Fibroblast of skin of abdomen (primary cell): Measurements from ENCODE around the gene CHSY1. TPM values are rescaled to one million over a fixed set of nuclear protein-coding genes. Genes with fewer than 3 reads are reported as not detected.
"Not testable (repeated sequence)": the region's sequence is repeated elsewhere in the genome, so short reads cannot be mapped to it uniquely, and the experiment has no call there.

Experiments
- DNase-seq: peaks from one replicate; pipeline ENCODE4 v3.0.0-alpha.2; 2013
- polyA plus RNA-seq, 2 experiments: library from polyadenylated mRNA; unstranded; fragments of 120-200 nt; gene quantifications; one replicate each; pipeline ENCODE4 v1.2.1, GENCODE V29; 2013; ENCODE audit not compliant: insufficient read length in 2 of 2

CHSY1 gene, protein sequence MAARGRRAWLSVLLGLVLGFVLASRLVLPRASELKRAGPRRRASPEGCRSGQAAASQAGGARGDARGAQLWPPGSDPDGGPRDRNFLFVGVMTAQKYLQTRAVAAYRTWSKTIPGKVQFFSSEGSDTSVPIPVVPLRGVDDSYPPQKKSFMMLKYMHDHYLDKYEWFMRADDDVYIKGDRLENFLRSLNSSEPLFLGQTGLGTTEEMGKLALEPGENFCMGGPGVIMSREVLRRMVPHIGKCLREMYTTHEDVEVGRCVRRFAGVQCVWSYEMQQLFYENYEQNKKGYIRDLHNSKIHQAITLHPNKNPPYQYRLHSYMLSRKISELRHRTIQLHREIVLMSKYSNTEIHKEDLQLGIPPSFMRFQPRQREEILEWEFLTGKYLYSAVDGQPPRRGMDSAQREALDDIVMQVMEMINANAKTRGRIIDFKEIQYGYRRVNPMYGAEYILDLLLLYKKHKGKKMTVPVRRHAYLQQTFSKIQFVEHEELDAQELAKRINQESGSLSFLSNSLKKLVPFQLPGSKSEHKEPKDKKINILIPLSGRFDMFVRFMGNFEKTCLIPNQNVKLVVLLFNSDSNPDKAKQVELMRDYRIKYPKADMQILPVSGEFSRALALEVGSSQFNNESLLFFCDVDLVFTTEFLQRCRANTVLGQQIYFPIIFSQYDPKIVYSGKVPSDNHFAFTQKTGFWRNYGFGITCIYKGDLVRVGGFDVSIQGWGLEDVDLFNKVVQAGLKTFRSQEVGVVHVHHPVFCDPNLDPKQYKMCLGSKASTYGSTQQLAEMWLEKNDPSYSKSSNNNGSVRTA
- polyA plus RNA-seq (2013, experiment 1 of 2; ENCODE audit: insufficient read length): 39.4 TPM
- 37.8 TPM for polyA plus RNA-seq (2013, experiment 2 of 2; ENCODE audit: insufficient read length)

DNA sequence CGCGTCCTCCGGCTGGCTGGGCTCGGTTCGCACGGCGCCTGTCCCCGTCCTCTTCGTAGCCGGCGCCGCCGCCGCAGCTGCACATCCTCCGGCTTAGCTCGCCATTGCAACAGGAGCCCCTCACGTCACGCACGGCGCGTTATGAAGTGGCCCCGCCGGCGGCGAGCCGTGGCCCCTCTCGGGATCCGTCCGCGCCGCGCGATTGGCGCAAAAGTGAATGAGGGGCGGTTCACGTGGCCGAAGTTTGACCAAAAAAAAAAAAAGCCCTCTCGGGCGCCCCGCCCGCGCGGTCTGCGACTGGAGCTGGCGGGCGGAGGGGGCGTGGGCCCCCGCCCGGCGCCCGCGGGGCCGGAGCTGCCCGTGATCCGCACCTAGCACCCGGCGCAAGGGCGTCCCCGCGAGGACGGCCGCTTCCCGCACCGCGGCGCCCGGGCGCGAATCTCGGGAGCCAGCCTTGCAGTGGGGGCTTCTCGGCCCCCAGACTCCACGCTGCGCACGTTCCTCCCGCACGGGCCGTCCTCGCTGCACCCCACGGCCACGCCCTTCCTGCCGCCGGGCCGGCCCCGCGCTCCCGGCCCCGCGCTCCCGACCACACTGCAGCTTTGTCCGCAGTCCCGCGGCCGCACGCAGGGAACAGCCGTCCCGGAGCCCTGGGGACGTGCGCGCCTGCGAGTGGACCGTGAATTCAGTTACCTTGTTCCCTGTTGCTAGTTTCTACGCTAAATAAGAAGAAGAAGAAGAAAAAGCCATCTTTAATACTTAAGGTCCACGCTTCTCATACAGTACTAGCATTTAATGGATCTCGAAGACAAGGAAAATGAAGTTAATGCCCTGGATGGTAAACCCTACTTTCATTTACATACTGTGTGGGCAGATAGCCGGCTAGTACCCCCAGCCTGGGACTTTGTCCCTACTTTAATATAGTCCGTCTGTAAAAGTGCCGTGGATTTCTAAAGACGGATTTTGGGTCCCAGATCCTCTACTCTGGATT is at the start of gene CHSY1:
TSS of gene CHSY1 (minus strand) at position 219 of the 991 bp plus-strand sequence. CDS start 592 bp downstream, outside the sequence.
- DNase-seq: peak; percentile 95

DNA sequence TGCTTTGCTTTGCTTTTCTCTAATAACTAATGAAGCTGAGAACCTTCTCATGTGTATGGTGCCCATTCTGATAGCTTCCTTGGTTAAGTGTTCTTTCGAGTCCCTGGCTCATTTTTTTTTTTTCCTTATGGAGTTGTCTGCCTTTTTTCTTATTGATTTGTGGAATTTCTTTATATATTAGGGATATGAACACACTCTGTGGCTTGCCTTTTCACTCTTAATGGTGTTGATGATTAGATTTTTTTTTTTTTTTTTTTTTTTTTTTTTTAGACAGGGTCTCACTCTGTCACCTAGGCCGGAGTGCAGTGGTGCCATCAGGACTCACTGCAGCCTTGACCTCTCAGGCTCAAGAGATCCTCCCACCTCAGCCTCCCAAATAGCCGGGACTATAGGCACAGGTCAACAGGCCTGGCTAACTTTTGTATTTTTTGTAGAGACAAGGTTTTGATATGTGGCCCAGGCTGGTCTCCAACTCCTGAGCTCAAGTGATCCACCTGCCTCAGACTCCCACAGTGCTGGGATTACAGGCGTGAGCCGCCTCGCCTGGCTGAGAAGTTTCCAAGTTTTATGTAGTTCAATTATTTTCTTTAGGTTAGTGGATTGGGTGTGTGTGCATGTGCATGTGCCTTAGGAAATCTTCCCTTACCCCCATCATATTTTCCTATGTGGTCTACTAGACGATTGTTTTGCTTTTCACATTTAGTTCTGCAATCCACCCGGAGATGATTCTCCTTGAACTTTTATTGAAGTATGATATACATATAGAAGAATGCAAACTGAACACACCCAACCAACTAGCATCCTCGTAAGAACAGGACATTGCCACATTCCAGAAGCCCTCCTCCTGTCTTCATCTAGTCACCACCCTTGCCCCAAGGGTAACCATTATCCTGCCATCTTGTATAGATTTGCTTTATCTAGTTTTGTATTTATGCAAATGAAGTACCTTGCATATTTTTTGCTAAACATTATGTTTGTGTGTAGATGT is 44.9 kb upstream of the CHSY1 start:
- no peak for DNase-seq

DNA sequence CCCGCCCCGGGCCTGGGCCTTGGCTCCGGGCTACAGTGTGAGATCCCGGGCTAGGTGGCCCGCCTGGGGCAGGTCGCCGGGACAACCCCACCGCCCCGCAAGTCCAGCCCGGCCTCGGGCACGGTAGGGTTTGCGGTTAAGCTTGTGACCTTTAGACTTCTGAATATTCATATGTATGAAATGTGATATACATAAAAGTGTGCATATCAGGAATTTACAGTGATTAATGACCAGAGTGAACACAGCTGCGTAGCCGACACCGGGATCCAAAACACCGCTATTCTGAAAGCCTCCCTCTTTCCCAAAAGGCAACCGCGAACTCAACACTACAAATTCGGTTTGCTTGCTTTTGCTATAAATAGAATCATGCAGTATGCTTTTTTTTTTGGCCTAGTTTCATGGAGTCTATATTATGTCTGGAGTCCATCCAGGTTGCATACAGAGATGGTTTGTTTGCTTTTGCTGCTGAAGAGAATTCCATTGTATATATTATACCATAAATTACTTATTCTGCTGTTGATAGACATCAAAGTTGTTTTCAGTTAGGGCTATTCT is 43.8 kb upstream of the CHSY1 start:
- peak; percentile 52 for DNase-seq

DNA sequence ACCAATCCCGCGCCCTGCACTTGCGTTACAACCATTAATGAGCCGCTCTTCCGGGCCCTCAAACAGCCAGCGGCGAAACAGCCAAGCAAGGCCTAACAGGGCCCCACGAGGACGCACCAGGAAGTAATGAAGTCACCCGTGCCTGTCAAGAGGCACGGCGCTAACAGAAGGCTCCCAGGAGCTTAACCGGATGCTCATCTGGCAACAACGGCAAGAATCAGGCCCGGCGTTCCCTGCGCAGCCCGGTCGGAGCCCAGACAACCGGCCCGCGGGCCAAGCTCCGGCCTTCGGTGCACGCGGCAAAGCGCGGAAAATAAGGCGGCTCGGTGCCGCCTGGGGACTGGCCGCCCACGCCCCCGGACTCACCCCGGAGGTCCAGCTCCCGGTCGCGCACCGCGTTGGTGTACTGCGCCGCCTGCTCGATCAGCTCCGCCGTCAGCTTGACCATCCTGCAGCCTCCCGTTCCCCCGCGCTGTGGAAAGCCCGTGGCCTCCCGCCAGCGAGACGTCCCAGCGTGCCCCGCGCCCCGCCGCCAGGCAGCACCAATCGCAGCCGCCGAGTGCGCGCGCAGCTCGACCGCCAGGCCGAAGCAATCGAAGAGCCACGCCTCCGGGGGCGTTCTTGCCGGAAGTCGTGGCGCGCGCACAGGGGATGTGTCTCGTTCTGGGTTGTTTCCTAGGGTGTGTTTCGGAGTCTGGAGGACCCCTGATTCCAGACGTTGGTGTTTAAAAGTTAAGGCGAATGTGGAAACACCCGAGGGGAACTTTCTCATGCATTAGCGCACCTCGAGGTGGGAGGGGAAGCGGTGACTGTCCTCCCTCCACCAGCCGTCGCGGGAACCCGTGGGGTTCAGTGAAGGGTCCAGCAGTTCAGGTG is 43.1 kb upstream of the CHSY1 start, which contains the start of gene SNRPA1:
TSS of gene SNRPA1 (minus strand) at position 518 of the 876 bp plus-strand sequence. CDS start at position 448, 70 bp downstream.
- DNase-seq: peak; percentile 96

DNA sequence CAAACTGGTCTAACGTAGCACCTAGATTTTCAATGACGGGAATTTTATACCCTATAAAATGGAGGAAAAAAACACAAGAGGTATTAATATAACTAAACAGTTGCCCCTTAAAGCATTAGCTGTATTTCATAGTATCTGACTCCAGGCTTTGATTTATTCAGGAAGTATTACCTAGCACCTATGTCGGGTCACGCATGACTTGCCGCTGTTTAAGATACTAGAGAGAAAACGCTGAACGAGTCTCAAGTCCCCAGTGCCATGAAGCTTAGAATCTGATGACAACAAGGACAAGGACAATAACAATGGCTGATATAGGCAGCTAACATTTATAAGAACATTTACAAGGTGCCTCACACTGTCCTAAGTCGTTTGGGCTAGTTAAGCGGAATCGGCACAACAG is 41.3 kb upstream of the CHSY1 start:
- DNase-seq: no peak

DNA sequence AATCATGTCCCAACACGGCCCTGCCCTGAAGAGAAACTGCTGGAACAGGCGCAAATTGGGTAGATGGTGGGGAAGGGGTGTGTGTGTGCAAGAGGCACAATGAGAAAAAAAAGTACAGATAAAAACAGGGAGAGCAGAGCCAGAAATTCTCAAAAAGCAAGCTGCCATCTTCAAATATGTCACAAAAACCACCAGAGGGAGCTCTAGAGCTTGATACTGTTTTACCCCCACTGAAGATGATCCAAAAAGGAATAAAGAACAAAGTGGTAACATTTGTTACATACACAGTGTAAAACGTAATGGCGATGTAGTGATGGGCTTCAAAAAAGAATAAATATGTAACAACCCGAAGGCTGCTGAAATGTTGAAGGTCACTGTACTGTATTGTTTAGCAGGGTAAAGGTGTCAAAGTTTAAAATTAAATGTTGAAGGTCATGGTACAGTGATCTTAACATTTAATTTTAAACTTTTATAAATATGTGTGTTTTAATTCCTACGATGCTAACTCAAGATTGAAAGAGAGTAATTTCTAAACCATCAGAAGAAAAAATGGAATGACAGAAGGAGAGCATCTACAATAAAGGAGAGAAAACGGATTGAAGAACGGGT is 37.2 kb upstream of the CHSY1 start:
- DNase-seq: peak; percentile 46

DNA sequence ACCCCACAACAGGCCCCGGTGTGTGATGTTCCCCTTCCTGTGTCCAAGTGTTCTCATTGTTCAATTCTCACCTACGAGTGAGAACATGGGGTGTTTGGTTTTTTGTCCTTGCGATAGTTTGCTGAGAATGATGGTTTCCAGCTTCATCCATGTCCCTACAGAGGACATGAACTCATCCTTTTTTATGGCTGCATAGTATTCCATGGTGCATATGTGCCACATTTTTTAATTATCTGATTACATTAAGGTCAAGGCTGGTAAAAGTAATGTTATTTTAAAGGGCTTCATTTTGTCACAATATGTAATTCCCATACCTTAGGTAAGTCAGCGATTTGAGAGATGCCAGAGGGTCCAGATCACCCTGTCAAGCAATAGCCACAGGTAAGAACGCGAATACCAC is 35.5 kb upstream of the CHSY1 start:
- DNase-seq: not testable (repeated sequence)

DNA sequence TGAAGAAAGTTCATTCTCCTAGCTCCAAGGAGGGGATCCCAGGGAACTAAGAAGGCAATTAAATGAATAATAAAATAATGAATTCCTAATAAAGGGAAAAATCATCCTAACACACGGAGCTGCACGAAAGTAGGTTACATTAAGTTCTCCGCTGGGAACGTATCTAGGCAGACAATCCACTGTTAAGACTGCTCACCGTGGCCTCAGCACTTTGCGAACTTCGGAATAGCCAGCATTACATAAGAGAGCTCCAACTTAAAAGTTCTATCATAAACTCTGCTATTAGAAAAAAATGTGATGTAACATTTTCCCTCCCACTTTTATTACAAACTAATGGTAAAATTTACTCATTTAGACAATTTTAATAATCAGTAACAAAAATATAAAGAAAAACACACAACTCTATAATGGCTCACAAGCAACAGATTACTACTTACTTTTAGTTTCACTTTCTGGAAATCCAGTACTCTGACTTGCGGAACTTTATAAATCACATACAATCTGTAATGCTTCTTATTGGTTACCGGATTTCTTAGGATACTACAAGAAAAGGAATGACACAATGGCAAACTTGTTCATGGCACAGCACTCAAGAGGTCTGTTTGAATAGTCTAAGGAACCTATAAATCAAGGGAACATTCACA is 34.7 kb upstream of the CHSY1 start:
- no peak for DNase-seq

DNA sequence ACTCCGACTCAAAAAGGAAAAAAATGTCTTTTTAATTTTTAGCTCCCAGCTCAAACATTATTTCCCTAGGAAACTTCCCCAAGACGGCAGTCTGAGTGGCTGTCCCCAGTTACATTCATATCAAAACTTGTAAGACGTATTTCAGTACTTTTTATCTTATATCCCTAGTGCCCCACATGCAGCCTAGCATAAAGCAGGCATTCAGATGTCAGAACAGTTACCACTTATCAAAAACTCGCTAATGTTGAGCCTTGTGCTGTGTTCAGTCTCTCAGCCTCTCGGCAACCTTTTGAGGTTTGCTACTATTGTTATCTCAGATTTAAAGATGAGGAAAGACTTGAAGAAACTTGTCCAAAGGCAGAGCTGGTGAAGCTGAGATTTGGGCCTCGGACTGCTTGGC is 32.1 kb upstream of the CHSY1 start:
- DNase-seq: no peak

DNA sequence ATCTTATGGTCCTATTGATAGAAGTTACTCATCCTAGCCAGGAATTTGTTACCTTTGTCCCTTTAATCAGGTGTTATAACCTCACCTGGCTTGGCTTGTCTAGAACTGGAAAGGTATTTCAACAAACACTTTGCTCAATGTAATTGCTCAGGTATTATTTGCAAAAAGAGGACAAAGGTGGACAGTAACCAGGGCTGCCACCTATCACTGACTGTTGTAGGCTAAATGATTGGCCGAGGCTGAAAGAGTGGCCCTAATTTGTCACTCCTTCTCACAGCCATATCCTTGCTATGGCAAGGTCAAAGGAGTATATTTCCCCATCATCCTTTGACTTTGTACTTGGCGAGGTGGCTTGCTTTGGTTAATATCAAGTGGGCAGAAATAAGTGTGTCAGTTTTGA is 28.2 kb upstream of the CHSY1 start:
- DNase-seq: no peak

DNA sequence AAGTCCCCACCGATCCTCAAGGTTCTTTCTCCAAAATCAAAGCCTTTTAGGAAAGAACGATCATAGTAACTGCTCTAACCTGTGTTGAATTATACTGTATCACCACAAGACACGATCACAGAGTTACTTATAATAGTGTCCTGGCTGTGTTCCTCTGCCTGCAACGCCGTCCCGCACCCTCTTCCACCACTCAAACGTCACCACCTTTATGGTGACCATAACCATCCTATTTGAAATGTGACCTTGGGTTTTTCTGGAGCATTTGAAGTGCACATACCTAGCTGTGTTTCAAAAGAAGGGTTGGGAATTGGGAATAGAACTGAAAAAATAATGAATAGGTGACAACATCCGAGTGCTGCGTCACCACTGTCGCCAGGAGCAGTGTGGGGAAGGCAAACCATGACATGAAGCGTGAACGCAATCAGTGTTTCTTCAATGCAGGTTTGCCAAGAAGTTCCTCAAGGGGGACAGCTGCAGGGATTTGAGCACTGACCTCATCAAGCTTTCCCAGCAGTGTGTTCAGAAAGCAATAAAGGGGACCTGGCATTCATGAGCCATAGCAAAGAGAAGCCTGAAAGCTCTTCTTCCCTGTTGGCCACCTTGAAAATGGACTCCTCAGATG is 26.2 kb upstream of the CHSY1 start:
- no peak for DNase-seq

DNA sequence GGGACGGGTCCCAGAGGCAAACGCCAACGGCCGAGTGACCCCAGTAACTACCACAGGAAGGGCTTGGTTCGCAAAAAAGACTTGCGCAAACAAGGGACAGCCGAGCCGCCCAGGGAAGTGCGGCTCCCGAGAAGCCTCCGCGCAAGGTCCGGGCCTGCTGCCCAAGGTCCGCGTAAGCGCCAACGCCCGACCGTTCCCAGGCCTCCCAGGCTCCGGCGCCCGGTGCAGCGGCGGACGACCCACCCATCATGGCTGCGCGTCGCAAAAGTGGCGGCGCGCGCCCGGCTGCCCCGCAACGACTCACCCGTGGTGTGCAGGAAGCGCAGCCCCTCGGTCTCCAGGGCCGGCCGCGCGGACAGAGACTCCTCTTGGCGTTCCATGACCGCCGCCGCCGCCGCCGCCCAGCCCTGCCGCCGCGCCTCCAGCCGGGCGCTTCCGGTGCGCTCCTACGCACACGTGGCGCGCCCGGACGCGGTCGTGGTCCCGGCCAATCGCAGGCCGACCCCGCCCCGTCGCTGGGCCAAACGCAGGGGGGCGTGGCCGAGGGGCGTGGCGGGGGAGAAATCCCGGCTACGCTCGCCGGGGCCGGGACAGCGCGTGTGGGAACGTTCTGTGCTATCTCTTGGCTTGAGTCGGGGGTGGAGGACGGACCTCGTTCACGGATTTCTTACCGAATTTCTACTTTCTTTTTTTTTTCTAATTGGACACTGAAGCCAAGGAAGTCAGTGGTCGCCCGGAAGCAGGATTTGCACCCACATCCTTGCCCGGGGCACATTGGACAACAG is 25.4 kb upstream of the CHSY1 start, which contains the start of gene SELENOS:
TSS of gene SELENOS (minus strand) at position 448 of the 785 bp plus-strand sequence. CDS start at position 380, 68 bp downstream.
- DNase-seq: peak; percentile 91

DNA sequence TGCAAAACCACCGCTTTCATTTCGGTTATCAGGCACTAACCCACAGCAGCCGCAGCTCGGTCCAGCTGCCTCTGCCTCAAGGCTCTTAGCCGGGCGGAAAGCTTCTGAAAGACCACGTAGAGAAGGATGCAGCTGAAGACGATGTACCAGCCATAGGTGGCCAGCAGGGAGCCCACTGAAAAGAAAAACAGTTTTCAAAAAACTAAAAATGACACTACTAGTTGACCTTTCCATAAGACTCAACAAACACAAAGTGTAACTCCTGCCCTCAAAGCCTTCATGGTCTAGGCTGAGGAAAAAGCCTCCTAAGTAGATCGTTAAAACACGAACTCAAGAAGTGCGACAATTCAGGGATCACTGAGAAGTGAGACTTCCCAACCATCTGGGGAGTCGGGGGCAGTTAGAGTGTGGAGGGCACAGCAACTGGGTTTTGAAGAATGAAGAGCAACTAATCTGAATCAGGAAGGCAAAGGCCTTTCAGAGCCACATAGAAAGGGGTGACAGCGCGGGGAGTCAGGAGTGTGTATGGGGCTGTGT is 24.7 kb upstream of the CHSY1 start:
- DNase-seq: peak; percentile 40

DNA sequence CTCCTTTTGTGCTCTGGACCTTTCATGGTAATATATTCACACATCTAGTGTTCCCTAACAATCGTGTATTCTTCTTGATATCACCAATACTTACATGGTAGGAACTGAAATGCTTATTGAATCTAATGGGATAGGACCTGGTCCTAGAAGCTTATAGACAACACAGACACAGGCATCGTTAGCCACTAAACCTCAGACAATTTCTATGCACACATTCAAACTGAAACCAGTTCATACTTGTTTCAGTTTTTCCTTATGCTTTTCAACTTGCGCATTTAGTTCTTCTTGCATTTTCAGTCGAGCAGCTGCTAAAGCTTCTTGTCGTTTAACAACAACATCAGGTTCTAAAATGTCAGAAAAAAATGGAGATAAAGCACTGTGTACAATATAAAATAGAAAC is 23.2 kb upstream of the CHSY1 start:
- DNase-seq: no peak

DNA sequence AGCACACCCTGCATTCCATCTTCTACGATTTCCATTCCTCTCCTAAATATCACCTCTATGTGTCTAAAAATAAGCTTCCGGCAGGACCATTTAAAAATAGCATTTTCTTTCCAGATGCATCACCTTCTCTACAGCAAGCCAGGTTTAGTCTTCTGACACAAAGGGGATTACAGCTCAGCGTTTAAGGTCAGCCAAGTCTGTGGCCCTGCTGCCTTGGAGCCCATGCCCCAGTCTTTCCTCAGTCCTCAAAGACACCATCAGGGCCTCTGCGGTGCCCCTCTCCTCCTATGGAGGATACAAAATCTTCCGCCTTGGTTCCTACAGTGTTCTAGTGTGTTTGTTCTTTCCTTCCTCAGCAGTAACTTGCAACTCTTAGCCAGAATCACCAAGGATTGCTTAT is 21.7 kb upstream of the CHSY1 start:
- DNase-seq: no peak

DNA sequence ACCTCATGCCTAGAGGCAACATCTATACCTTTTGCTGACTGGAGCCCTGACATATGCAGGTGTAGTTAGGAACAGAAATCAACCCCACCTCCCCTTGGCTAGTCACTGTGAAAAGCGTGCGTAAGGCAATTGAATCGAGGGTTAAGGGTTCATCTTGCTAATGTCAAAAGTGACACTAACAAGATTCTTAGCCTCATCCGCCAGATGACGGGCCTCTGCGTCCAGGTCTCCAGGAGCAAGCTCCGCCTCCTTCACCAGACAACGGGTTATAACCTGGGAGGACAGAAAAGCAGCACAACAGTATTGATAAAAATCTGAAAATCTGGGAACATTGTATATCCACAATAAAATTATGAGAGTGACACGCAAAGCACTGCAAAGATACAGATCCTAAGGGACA is 20.7 kb upstream of the CHSY1 start:
- DNase-seq: no peak
